OCI-LY3 (cell line): ENCODE data around the gene ACSS1.

ENCODE experiments used
- CTCF ChIP-seq: fragments of 200-600, 300-600 bp; sonication (generic); IDR thresholded peaks from 2 replicates; pipeline ENCODE4 v1.5.1; 2014; ENCODE audit warnings: antibody characterized with exemption, low read length, low read depth
- EZH2phosphoT487 ChIP-seq: fragments of 200-600 bp; shearing (Covaris generic); IDR thresholded peaks from 2 replicates; pipeline ENCODE4 v1.6.1; 2018; ENCODE audit warnings: antibody characterized with exemption, mixed run types, low read depth

- TF ChIP-seq CTCF (no peak), EZH2phosphoT487 (no peak)
Measured at GRCh38 chr20:24977336-24977735, 80.6 kb downstream of the ACSS1 start.
